GM12878 (cell line): ENCODE measurements around the gene PLAAT3. TPM values are rescaled to one million over a fixed set of nuclear protein-coding genes. Genes with fewer than 3 reads are reported as not detected.

ENCODE experiments used
- ATAC-seq: fragments of 200-7000 bp; cut with Tn5 transposase; 3 replicates; pipeline ENCODE4 v1.9.1; 2020; ENCODE audit warnings: mild to moderate bottlenecking, moderate library complexity
- BruUV-seq: library from RNA; stranded (reverse); fragments of 400-500 nt; replicated peaks from 2 replicates; lab custom pipeline; 2021; lab: Mats Ljungman, UMichigan
- CTCF ChIA-PET: fragments of 300-600 bp; sonication (Branson Sonifier 250); formaldehyde crosslinking; extraction: SDS; loops from one replicate; lab custom pipeline; 2021; ENCODE audit warnings: inconsistent platforms; lab: Yijun Ruan, JAX
- POLR2A ChIA-PET: fragments of 350-600 bp; formaldehyde crosslinking; extraction: SDS; loops from one replicate; lab custom pipeline; 2021; ENCODE audit warnings: inconsistent platforms; lab: Charles Lee
- RAD21 ChIA-PET: fragments of 300-600 bp; sonication (Branson Sonifier 250); formaldehyde crosslinking; loops from one replicate; lab custom pipeline; 2023; ENCODE audit warnings: antibody characterized with exemption; ENCODE audit not compliant: unreplicated experiment; lab: Charles Lee
- SMC1A ChIA-PET: fragments of 300-600 bp; sonication (Branson Sonifier 250); formaldehyde crosslinking; loops from one replicate; lab custom pipeline; 2023; ENCODE audit not compliant: unreplicated experiment, uncharacterized antibody; lab: Charles Lee
- DNase-seq: peaks from one replicate; pipeline ENCODE4 v3.0.0-alpha.2; 2011; ENCODE audit warnings: low read depth, low spot score
- FAIRE-seq: peaks from 3 replicates; lab custom pipeline; 2011; peaks lifted over from hg19 to GRCh38; lab: Jason Lieb, UNC
- H2AFZ ChIP-seq: 2 replicates; pipeline ENCODE4 v1.6.0; 2011; ENCODE audit warnings: low read depth, low read length, control low read depth; ENCODE audit not compliant: control insufficient read depth
- H3K27ac ChIP-seq: 2 replicates; pipeline ENCODE4 v1.5.1; 2011; ENCODE audit warnings: control low read depth; ENCODE audit not compliant: control insufficient read depth, insufficient read depth
- H3K27me3 ChIP-seq, 2 experiments: replicated peaks in 1 of 2; 2 replicates each; pipeline versions ENCODE4 v1.6.0 to v1.6.1; 2011; ENCODE audit warnings: low read length in 1 of 2; ENCODE audit not compliant: control insufficient read depth in 2 of 2, insufficient read depth in 2 of 2
- H3K36me3 ChIP-seq, 2 experiments: 2 replicates each; pipeline ENCODE4 v1.5.1; 2011; ENCODE audit warnings: low read length in 1 of 2; ENCODE audit not compliant: control insufficient read depth in 2 of 2, insufficient read depth in 2 of 2
- H3K4me1 ChIP-seq: 2 replicates; pipeline ENCODE4 v1.6.1; 2011; ENCODE audit warnings: mild to moderate bottlenecking, low read length, moderate library complexity, mixed read lengths; ENCODE audit not compliant: control insufficient read depth, insufficient read depth
- H3K4me2 ChIP-seq: 2 replicates; pipeline ENCODE4 v1.6.0; 2011; ENCODE audit warnings: control low read depth; ENCODE audit not compliant: control insufficient read depth, insufficient read depth
- H3K4me3 ChIP-seq: fragments of 200-600 bp; sonication (generic); 2 replicates; pipeline ENCODE4 v1.5.1; 2016
- H3K79me2 ChIP-seq: 2 replicates; pipeline ENCODE4 v1.6.0; 2011; ENCODE audit warnings: low read length; ENCODE audit not compliant: control insufficient read depth, insufficient read depth
- H3K9ac ChIP-seq: 2 replicates; pipeline ENCODE4 v1.8.0; 2011; ENCODE audit warnings: low read length, control low read depth, mixed read lengths; ENCODE audit not compliant: control insufficient read depth, insufficient read depth
- H3K9me3 ChIP-seq: replicated peaks from 3 replicates; pipeline ENCODE4 v1.5.1; 2011; ENCODE audit warnings: mild to moderate bottlenecking, low read length; ENCODE audit not compliant: control insufficient read depth, insufficient read depth
- H4K20me1 ChIP-seq: 2 replicates; pipeline ENCODE4 v1.6.0; 2011; ENCODE audit not compliant: control insufficient read depth, insufficient read depth
- ATF7 ChIP-seq: fragments of 450-650 bp; IDR thresholded peaks from 2 replicates; pipeline ENCODE4 v1.6.1; 2016; ENCODE audit warnings: low read depth, mild to moderate bottlenecking
- BMI1 ChIP-seq: fragments of 450-650 bp; IDR thresholded peaks from 2 replicates; pipeline ENCODE4 v1.6.1; 2016; ENCODE audit warnings: mild to moderate bottlenecking, moderate library complexity, borderline replicate concordance
- CBFB ChIP-seq: IDR thresholded peaks from 2 replicates; pipeline ENCODE4 v1.6.1; 2016; ENCODE audit warnings: antibody characterized with exemption, low read depth
- EGR1 ChIP-seq, 2 experiments: IDR thresholded peaks; 1 replicate in 1 of 2; 2 replicates in 1 of 2; pipeline ENCODE4 v1.6.1; 2011 to 2012; ENCODE audit warnings: low read depth in 2 of 2, low read length in 2 of 2, borderline replicate concordance in 1 of 2, mild to moderate bottlenecking in 1 of 2, moderate library complexity in 1 of 2
- ETV6 ChIP-seq, 2 experiments: fragments of 450-650 bp in 1 of 2; IDR thresholded peaks in 1 of 2; conservative IDR thresholded peaks in 1 of 2; 2 replicates each; pipeline ENCODE4 v1.6.1; 2014; ENCODE audit warnings: antibody characterized with exemption in 1 of 2, borderline replicate concordance in 1 of 2, low read depth in 1 of 2, mild to moderate bottlenecking in 1 of 2, moderate library complexity in 1 of 2
- EZH2 ChIP-seq: IDR thresholded peaks from 2 replicates; pipeline ENCODE4 v1.6.1; 2012; ENCODE audit warnings: low read depth, mild to moderate bottlenecking, control low read depth, inconsistent platforms, low read length, borderline replicate concordance; ENCODE audit not compliant: control insufficient read depth
- GABPA ChIP-seq: IDR thresholded peaks from 2 replicates; pipeline ENCODE4 v1.6.1; 2014; ENCODE audit warnings: antibody characterized with exemption, low read depth, mild to moderate bottlenecking, inconsistent platforms
- IKZF2 ChIP-seq, 2 experiments: fragments of 450-650 bp; IDR thresholded peaks; 2 replicates each; pipeline ENCODE4 v1.6.1; 2017; ENCODE audit warnings: mild to moderate bottlenecking in 2 of 2, moderate library complexity in 2 of 2
- IRF4 ChIP-seq: IDR thresholded peaks from 2 replicates; pipeline ENCODE4 v1.6.1; 2011; ENCODE audit warnings: low read depth, low read length
- KLF5 ChIP-seq: fragments of 450-650 bp; IDR thresholded peaks from 2 replicates; pipeline ENCODE4 v1.6.1; 2014; ENCODE audit warnings: mild to moderate bottlenecking; ENCODE audit not compliant: partially characterized antibody
- LARP7 ChIP-seq: fragments of 450-650 bp; IDR thresholded peaks from 2 replicates; pipeline ENCODE4 v1.6.1; 2017; ENCODE audit warnings: mild to moderate bottlenecking
- NBN ChIP-seq: fragments of 450-650 bp; IDR thresholded peaks from 2 replicates; pipeline ENCODE4 v1.6.1; 2016
- POLR2A ChIP-seq: IDR thresholded peaks from 2 replicates; pipeline ENCODE4 v1.6.1; 2011; ENCODE audit warnings: low read depth, mild to moderate bottlenecking, low read length
- POU2F2 ChIP-seq: IDR thresholded peaks from 3 replicates; pipeline ENCODE4 v1.6.1; 2011; ENCODE audit warnings: low read depth, mild to moderate bottlenecking, low read length, borderline replicate concordance
- RELA ChIP-seq: fragments of 450-650 bp; IDR thresholded peaks from 2 replicates; pipeline ENCODE4 v1.8.0; 2014; ENCODE audit warnings: borderline replicate concordance; ENCODE audit not compliant: partially characterized antibody
- RUNX3 ChIP-seq: IDR thresholded peaks from 2 replicates; pipeline ENCODE4 v1.6.1; 2012; ENCODE audit warnings: low read length, inconsistent platforms
- SIN3A ChIP-seq: IDR thresholded peaks from 2 replicates; pipeline ENCODE4 v1.6.1; 2012; ENCODE audit warnings: low read depth, low read length, improper control_type of control experiment
- SKIL ChIP-seq: fragments of 450-650 bp; IDR thresholded peaks from 2 replicates; pipeline ENCODE4 v1.6.1; 2017; ENCODE audit warnings: mild to moderate bottlenecking, low read depth, inconsistent platforms; ENCODE audit not compliant: poor library complexity, severe bottlenecking
- SREBF1 ChIP-seq: IDR thresholded peaks from 2 replicates; pipeline ENCODE4 v1.6.1; 2012; ENCODE audit warnings: mild to moderate bottlenecking, low read length
- ZNF24 ChIP-seq: fragments of 450-650 bp; IDR thresholded peaks from 2 replicates; pipeline ENCODE4 v1.6.1; 2017; ENCODE audit warnings: antibody characterized with exemption, mild to moderate bottlenecking
- WGBS: methylation state at CpG from one replicate; pipeline ENCODE4 v1.1.6; 2016; ENCODE audit warnings: low lambda C conversion rate; ENCODE audit not compliant: insufficient replicate concordance, insufficient coverage; ENCODE audit errors: missing lambda C conversion rate; 5-methylcytosine and 5-hydroxymethylcytosine counted together
- in situ Hi-C: fragments of 300-500 bp; cut with MboI; formaldehyde crosslinking; loops from 9 replicates; pipeline ENCODE4 v1.14.3; 2018; ENCODE audit warnings: mixed read lengths
- intact Hi-C: fragments of 100-400 bp; cut with micrococcal nuclease; formaldehyde crosslinking; loops from one replicate; pipeline ENCODE4 v1.14.2; 2022; ENCODE audit not compliant: unreplicated experiment
- polyA plus RNA-seq, 11 experiments: library from polyadenylated mRNA; depleted of rRNA in 4 of 11; unstranded in 6 of 11; stranded (reverse) in 5 of 11; fragments of >200 nt; fragmentation: Nextera tagmentation in 4 of 11; fragmentation: Illumina TruSeq in 1 of 11; extraction: Ambion mirVana in 4 of 11; extraction: Trizol in 1 of 11; gene quantifications; 1 replicate in 1 of 11; 2 replicates in 10 of 11; pipeline versions ENCODE4 v1.2.1 to v1.2.3, GENCODE V29; 2011 to 2016; ENCODE audit warnings: inconsistent platforms in 2 of 11, missing spikeins in 2 of 11, low read depth in 1 of 11
- total RNA-seq, 4 experiments: library from RNA; depleted of rRNA in 3 of 4; stranded (reverse); fragments of >200 nt in 3 of 4; fragmentation: Illumina TruSeq in 1 of 4; extraction: Trizol in 1 of 4; gene quantifications; 2 replicates each; pipeline versions ENCODE4 v1.2.1 to v1.2.3, GENCODE V29; 2013 to 2021
- TF ChIP-seq, protein P1 (sequence below): fragments of 450-650 bp; IDR thresholded peaks from 2 replicates; pipeline ENCODE4 v1.6.1; 2017; ENCODE audit warnings: mild to moderate bottlenecking, moderate library complexity

Gene PLAAT3
- total and polyA plus RNA-seq, 10 of the 15 experiments (the other 5 are each of a cell fraction or from before 2014, with no cell fraction given): 4.8 to 37.0 (median 14.8) TPM

DNA sequence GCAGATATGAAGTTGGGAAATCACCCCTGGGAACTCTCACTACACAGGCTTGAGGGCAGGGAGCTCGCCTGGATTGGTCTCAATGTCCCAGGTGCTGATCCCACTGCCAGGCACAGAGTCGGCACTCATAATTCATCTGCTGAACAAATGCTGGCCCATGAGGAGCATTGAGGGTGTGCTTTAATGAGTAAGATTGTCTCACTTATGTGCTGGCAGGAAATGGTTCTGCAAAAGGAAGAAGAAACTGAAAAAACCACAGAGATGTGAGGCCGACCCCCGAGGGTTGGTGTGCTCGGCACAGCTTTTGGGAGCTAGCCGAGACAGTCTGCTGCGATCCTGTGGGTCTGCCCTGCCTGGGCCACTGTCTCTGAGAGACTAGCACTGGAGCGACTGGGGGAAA, 60.5 kb downstream of the PLAAT3 start:
- Histone ChIP-seq H3K27me3 (no peaks in the 10 kb centered on the region), H3K4me1 (peaks cover 23% of the 10 kb centered on the region), H3K4me2 (peak overlapping the region; percentile 81), H3K27ac (peak overlapping the region; percentile 70), H3K36me3 (no peaks in the 10 kb centered on the region), H2AFZ (peak overlapping the region; percentile 80), H4K20me1 (no peaks in the 10 kb centered on the region), H3K79me2 (no peaks in the 10 kb centered on the region), H3K9me3 (no peaks in the 10 kb centered on the region), H3K4me3 (no peak overlapping the region; the same call in 1 of the 2 replicates), H3K9ac (peak overlapping the region; percentile 60)
- no peak for DNase-seq
- intact Hi-C loops (no loop called here), in situ Hi-C loops (no loop called here)
- no TSS peak for BruUV-seq
- FAIRE-seq: peak; percentile 94
- ChIA-PET RAD21 (no interaction called here), CTCF (no interaction called here), POLR2A (interaction anchor here (0.6 to 1.1 kb wide), 2 partner anchors 10 to 332 kb away, joined by 3 to 4 read pairs; no protein-coding TSS in a partner anchor), SMC1A (interaction anchor here (0.8 kb wide), 1 partner anchor 9 kb away, joined by 4 read pairs; the partner anchor contains the start of gene PLAAT2)
- WGBS: 8% methylated on average over 8 of the region's 8 CpGs
- ATAC-seq: peak; percentile 92
- TF ChIP-seq, protein P1, sequence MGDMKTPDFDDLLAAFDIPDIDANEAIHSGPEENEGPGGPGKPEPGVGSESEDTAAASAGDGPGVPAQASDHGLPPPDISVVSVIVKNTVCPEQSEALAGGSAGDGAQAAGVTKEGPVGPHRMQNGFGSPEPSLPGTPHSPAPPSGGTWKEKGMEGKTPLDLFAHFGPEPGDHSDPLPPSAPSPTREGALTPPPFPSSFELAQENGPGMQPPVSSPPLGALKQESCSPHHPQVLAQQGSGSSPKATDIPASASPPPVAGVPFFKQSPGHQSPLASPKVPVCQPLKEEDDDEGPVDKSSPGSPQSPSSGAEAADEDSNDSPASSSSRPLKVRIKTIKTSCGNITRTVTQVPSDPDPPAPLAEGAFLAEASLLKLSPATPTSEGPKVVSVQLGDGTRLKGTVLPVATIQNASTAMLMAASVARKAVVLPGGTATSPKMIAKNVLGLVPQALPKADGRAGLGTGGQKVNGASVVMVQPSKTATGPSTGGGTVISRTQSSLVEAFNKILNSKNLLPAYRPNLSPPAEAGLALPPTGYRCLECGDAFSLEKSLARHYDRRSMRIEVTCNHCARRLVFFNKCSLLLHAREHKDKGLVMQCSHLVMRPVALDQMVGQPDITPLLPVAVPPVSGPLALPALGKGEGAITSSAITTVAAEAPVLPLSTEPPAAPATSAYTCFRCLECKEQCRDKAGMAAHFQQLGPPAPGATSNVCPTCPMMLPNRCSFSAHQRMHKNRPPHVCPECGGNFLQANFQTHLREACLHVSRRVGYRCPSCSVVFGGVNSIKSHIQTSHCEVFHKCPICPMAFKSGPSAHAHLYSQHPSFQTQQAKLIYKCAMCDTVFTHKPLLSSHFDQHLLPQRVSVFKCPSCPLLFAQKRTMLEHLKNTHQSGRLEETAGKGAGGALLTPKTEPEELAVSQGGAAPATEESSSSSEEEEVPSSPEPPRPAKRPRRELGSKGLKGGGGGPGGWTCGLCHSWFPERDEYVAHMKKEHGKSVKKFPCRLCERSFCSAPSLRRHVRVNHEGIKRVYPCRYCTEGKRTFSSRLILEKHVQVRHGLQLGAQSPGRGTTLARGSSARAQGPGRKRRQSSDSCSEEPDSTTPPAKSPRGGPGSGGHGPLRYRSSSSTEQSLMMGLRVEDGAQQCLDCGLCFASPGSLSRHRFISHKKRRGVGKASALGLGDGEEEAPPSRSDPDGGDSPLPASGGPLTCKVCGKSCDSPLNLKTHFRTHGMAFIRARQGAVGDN: no peak
- TF ChIP-seq EGR1 (IDR thresholded peaks at IDR 0.05; ENCODE audit: borderline replicate concordance in 1 of 2, low read depth in 2 of 2, low read length in 2 of 2): no peak
- peak in 1 of 2 experiments; percentile 59; a peak in 1 of 4 replicates for TF ChIP-seq ETV6 (conservative IDR thresholded peaks at IDR 0.05 in 1 of 2, IDR thresholded peaks at IDR 0.05 in 1 of 2; ENCODE audit: borderline replicate concordance in 1 of 2, low read depth in 1 of 2)
- TF ChIP-seq GABPA: peak; percentile 52; the same call in 1 of the 2 replicates
- TF ChIP-seq POLR2A: peak; percentile 79
- peak; percentile 43; the same call in 1 of the 2 replicates for TF ChIP-seq ZNF24
- TF ChIP-seq SIN3A: no peak
- no peak for TF ChIP-seq SKIL
- no peak for TF ChIP-seq NBN
- TF ChIP-seq CBFB: 0 out of 2 replicates have a peak, but pooled peaks have one; percentile 15
- no peak for TF ChIP-seq SREBF1
- TF ChIP-seq KLF5: no peak
- TF ChIP-seq ATF7: no peak
- TF ChIP-seq LARP7: no peak
- TF ChIP-seq EZH2: no peak
- no peak for TF ChIP-seq RELA
- TF ChIP-seq IRF4: no peak
- TF ChIP-seq BMI1: no peak
- peak; percentile 91 for TF ChIP-seq RUNX3
- no peak for TF ChIP-seq IKZF2 (IDR thresholded peaks at IDR 0.05)
- TF ChIP-seq POU2F2: 0 out of 3 replicates have a peak, but pooled peaks have one; percentile 18
